GM19193 (cell line): ENCODE data around the gene TMEM131L.

Experiments used
- POLR2A ChIP-seq: IDR thresholded peaks from 4 replicates; pipeline ENCODE4 v1.6.1; 2011; ENCODE audit not compliant: insufficient read depth, insufficient read length; ENCODE audit errors: extremely low read depth

TMEM131L gene

GRCh38 chr4:153535772-153536513 lies 69.8 kb downstream of the TMEM131L start:
- no peak for TF ChIP-seq POLR2A

GRCh38 chr4:153537493-153537960 lies 71.4 kb downstream of the TMEM131L start:
- no peak for TF ChIP-seq POLR2A

GRCh38 chr4:153538487-153539357 lies 72.6 kb downstream of the TMEM131L start:
- no peak for TF ChIP-seq POLR2A

GRCh38 chr4:153539422-153539821 lies 73.3 kb downstream of the TMEM131L start:
- no peak for TF ChIP-seq POLR2A

GRCh38 chr4:153541456-153542096 lies 75.4 kb downstream of the TMEM131L start:
- no peak for TF ChIP-seq POLR2A

- no peak for TF ChIP-seq POLR2A
Measured at GRCh38 chr4:153542131-153542530, 76.0 kb downstream of the TMEM131L start.

- no peak for TF ChIP-seq POLR2A
Measured at GRCh38 chr4:153542834-153543233, 76.7 kb downstream of the TMEM131L start.

- TF ChIP-seq POLR2A = no peak
Measured at GRCh38 chr4:153543351-153543750, 77.2 kb downstream of the TMEM131L start.

GRCh38 chr4:153545822-153546221 lies 79.7 kb downstream of the TMEM131L start:
- no peak for TF ChIP-seq POLR2A

GRCh38 chr4:153546280-153546679 lies 80.1 kb downstream of the TMEM131L start:
- TF ChIP-seq POLR2A = no peak

GRCh38 chr4:153547520-153547919 lies 81.4 kb downstream of the TMEM131L start:
- TF ChIP-seq POLR2A = no peak

- TF ChIP-seq POLR2A = no peak
Measured at GRCh38 chr4:153549405-153549804, 83.2 kb downstream of the TMEM131L start.

GRCh38 chr4:153553155-153553818 lies 87.1 kb downstream of the TMEM131L start:
- no peak for TF ChIP-seq POLR2A

GRCh38 chr4:153553819-153554170 lies 87.6 kb downstream of the TMEM131L start:
- no peak for TF ChIP-seq POLR2A
